GM04504 (cell line): ENCODE results near the gene FAM76B.

Source experiments
- DNase-seq: peaks from one replicate; pipeline ENCODE4 v3.0.0-alpha.2; 2012; ENCODE audit warnings: low read depth

The FAM76B gene

DNA sequence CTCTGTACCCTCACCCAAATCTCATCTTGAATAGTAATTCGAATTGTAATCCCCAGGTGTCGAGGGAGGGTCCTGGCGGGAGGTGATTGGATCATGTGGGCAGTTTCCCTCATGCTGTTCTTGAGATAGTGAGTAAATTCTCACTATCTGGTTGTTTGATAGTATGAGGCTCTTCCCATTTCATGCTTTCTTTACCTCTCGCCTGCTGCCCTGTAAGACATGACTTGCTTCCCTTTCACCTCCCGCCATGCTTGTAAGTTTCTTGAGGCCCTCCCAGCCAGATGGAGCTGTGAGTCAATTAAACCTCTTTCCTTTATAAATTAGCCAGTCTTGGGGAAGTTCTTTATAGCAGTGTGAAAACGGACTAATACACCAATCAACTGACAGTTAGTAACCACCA is 60.1 kb downstream of the FAM76B start:
- no peak for DNase-seq

GRCh38 chr11:95728790-95729189 is 60.8 kb downstream of the FAM76B start:
- no peak for DNase-seq

GRCh38 chr11:95728094-95728493 is 61.5 kb downstream of the FAM76B start:
- no peak for DNase-seq

- no peak for DNase-seq
Observed at GRCh38 chr11:95727620-95728019, 62.0 kb downstream of the FAM76B start.

DNA sequence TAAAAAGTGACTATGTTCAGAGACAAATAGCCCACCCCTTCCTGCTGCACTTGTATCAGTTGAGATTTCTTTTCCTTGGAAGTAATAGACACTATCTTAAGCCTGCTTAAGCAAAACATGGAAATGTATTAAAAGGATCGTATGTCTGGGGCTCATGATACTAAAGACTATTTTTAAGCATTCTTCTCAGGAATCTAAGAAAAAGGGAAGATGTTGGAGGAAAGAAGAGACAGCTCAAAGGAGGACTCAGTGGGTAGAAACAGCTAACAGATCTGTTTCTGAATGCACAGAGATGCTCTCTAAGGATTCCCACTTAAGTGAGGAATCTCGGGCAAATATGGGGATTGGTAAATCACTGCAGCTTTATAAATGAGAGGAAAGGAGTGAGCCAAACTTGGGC is 62.5 kb downstream of the FAM76B start:
- no peak for DNase-seq

DNA sequence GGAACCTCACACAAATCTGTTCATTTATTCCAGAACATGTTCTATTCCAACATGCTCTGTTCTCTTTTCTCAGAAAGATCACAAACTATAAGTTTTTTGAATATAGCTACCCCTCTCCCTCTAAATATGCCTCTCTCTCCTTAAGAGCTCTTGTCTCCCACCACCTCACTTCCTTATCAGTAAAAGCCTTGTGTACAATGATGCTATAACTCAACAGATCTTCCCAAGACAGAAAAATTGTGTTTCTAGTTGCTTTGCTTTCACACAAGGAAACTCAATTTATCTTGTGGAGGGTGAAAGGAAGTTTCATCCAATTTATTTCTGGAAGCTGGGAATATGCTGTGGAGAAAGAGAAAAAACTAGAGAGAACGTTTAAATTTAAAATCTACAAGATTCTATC is 64.4 kb downstream of the FAM76B start:
- no peak for DNase-seq

DNA sequence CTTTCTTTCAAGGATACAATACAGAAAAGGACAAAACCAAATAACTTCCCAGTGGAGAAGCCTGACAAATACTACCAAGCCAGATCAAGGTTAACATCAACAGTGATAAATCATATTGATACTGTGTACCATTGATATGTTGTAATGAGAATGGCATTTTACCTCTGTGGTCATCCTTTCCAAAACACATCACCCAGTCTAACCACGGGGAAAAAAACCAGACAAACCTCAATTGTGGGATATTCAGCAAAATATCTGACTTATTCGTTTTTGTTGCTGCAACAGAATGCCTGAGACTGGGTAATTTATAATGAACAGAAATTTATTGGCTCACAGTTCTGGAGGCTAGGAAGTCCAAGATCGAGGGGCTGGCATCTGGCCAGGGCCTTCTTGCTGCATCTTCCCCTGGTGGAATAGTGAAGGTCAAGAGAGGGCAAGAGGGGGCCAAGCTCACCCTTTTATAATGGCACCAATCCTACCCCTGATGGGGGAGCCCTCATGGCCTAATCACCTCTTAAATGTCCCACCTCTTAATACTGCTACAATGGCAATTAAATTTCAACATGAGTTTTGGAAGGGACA is 66.1 kb downstream of the FAM76B start:
- DNase-seq, result no peak

DNA sequence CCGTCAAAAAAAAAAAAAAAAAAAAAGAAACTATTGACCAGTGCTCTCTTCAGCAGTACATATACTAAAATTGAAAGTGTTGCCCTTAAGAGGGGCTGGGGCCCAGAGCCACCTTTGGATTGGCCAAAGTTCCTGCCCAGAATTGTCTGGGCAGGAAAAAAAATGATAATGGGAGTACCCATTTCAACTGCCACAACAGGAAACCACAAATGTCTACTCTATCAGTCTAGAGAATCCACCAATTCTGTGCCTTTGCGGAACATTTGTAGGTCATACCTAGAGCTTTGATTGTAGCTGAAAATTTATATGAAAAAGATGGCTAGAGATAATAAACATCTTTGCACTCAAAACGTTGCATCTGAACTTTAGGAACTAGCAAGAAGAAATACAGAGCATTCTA is 69.4 kb downstream of the FAM76B start:
- DNase-seq, result no peak
